Measurements from ENCODE around the gene GNAT2.

Gene GNAT2

GRCh38 chr1:109619576-109620400, at the start of gene GNAT2, which contains the start of gene AMPD2 (continued):
- TF ChIP-seq PRDM6 (tag by site-specific recombination; IDR thresholded peaks at IDR 0.05) (no peak), ZNF140 (tag by site-specific recombination; IDR thresholded peaks at IDR 0.05) (no peak), ZNF701 (tag by site-specific recombination; IDR thresholded peaks at IDR 0.05) (no peak), PBX3 (CRISPR knock-in tag; IDR thresholded peaks at IDR 0.05) (no peak), WT1 (tag by site-specific recombination; IDR thresholded peaks at IDR 0.05) (no peak), ZNF302 (tag by site-specific recombination; IDR thresholded peaks at IDR 0.05; ENCODE audit: low read depth) (no peak), SCRT1 (tag by site-specific recombination; IDR thresholded peaks at IDR 0.05; ENCODE audit: borderline replicate concordance) (peak; percentile 92), PATZ1 (tag by site-specific recombination; IDR thresholded peaks at IDR 0.05) (peak; percentile 31; the same call in 1 of the 2 replicates), ZBTB11 (tag by site-specific recombination; conservative IDR thresholded peaks at IDR 0.05; ENCODE audit: low read depth) (0 out of 2 replicates have a peak, but pooled peaks have one; percentile 43), TSHZ1 (tag by site-specific recombination; IDR thresholded peaks at IDR 0.05; ENCODE audit: borderline replicate concordance) (no peak), KLF8 (tag by site-specific recombination; IDR thresholded peaks at IDR 0.05) (peak; percentile 68), ZNF354C (tag by site-specific recombination; IDR thresholded peaks at IDR 0.05; ENCODE audit: borderline replicate concordance, low read depth) (no peak), ZNF391 (tag by site-specific recombination; IDR thresholded peaks at IDR 0.05; ENCODE audit: borderline replicate concordance, low read depth) (no peak), YY1 (tag by site-specific recombination; IDR thresholded peaks at IDR 0.05) (peak; percentile 50; the same call in 1 of the 2 replicates), ZNF24 (tag by site-specific recombination; IDR thresholded peaks at IDR 0.05) (no peak), ZNF362 (tag by site-specific recombination; IDR thresholded peaks at IDR 0.05) (peak; percentile 93), ZNF639 (tag by site-specific recombination; IDR thresholded peaks at IDR 0.05) (0 out of 2 replicates have a peak, but pooled peaks have one; percentile 37), ZXDB (tag by site-specific recombination; IDR thresholded peaks at IDR 0.05) (peak; percentile 82), ZSCAN5A (tag by site-specific recombination; IDR thresholded peaks at IDR 0.05) (0 out of 2 replicates have a peak, but pooled peaks have one; percentile 28)
